A549 treated with AZD2906 at 1 μM for 4 hours (cell line): Measurements from ENCODE around the gene GJB3. TPM values are rescaled to one million over a fixed set of nuclear protein-coding genes. Genes with fewer than 3 reads are reported as not detected.

Experiments
- total RNA-seq: library from RNA; stranded (reverse); fragments of 200-300 nt; extraction: Qiagen RNA extraction; gene quantifications from 5 replicates; pipeline ENCODE4 v1.2.3, GENCODE V29; 2022

Gene GJB3
- 10.4 to 19.8 TPM (median 16.5 TPM) in 5 replicates for total RNA-seq

DNA sequence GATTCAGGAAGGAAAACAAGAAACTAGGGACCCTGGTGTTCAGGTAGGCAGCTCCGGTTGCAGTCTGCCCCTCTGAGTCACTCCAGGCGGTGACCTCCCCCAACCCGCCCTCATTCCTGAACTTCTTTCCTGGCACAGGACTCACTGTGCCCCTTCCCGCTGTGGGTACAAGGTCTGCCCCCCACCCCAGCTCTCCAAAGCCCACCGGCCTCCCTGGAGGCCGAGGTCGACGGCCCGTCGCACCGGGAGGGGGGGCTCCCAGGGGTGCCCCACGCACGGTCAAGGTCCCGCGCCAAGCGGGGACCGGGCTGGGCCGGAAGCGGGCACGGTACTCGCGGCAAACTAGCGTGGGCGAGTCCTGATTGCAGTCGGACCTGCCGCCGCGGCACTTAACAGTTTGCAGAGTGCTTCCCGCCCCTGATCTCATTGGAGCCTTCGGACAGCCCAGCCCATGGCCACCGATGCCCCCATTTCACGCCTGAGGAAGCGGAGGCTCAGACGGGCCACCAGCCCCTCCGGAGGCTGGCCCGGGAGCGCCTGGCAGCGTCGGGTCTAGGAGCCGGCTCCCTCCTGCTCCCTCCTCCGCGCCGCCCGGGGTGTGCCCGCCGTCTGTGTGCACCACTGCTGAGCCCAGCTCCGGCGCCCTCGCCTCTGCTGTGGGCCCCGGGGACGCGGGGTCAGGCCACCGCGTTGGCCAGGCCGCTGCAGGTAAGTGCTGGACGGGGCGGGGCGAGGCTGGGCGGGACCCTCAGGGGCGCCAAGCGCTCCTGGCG lies at the start of gene GJB3:
Gene GJB3, plus strand, starts transcription at position 144 of the 773 bp plus-strand sequence. CDS start 3,549 bp downstream, outside the sequence.

DNA sequence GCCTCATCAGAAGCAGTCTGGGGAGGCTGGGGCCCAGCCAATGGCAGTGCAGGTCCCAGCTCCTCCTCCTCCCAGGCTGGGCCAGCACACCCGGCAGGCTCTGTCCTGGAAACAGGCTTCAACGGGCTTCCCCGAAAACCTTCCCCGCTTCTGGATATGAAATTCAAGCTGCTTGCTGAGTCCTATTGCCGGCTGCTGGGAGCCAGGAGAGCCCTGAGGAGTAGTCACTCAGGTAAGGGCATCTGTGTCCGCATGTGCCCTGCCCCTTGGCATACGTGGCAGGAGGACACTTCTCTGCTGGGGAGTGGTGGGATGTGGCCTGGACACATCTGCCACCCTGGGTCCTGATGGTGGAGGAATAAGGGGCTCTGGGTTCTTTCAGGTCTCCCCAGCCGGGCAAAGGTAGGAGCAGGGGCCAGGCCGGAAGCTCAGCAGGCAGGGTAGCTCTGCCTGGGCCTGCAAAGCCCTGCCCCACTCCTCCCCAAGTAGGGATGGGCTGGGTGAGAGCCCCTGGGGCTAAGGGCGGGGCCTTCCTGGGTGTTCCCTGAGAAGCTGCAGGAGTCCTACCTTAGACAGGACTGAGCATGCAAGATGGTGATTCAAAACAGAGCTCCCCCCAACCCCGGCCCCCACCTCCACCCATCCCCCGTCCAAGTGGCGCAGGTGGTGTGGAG lies 25.9 kb upstream of the GJB3 start, which contains the start of gene GJB5:
Gene GJB5, plus strand, starts transcription at position 84 of the 674 bp plus-strand sequence. CDS start 2,284 bp downstream, outside the sequence.

DNA sequence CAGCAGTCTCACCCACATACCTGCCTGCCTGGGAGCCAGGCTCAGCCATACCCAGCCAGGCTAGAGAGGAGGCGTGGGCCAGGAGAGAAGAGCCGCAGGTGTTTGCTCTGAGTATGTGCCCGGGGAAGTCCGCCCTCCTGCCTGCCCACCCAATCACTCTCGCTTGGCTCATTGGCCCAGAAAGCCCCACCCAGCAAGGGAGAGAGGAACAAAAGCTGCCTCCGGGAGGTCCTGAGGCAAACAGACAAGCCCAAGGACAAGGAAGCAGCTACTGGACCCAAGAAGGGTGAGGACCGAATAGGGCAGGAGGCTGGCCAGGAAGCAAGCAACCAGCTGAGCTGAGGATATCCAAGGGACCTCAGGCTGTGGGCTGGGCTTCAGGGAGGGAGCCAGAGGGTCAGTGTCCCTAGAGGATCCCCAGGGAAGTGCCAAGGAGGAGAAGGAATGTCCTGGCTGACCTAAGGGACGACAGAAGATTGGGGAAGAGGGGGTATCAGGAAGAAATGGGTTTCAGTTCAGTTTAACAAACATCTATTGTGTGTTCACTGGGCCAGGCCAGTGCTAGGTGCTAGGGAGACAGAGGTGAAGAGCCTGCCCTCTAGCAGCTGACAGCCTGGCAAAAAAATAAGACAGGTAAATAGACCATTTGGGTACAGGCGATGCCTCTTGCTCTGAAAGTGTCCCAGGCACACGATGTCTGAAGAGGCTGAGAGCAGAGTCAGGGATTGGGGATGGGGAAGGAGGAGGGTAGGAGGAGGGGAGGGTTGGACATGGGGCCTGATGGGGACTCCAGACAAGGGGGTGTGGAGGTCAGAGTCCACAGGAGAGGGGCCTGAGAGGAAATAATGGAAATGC lies 21.3 kb upstream of the GJB3 start, which contains the start of gene GJB4:
Gene GJB4, plus strand, starts transcription at position 238 of the 855 bp plus-strand sequence. CDS start 1,515 bp downstream, outside the sequence.

DNA sequence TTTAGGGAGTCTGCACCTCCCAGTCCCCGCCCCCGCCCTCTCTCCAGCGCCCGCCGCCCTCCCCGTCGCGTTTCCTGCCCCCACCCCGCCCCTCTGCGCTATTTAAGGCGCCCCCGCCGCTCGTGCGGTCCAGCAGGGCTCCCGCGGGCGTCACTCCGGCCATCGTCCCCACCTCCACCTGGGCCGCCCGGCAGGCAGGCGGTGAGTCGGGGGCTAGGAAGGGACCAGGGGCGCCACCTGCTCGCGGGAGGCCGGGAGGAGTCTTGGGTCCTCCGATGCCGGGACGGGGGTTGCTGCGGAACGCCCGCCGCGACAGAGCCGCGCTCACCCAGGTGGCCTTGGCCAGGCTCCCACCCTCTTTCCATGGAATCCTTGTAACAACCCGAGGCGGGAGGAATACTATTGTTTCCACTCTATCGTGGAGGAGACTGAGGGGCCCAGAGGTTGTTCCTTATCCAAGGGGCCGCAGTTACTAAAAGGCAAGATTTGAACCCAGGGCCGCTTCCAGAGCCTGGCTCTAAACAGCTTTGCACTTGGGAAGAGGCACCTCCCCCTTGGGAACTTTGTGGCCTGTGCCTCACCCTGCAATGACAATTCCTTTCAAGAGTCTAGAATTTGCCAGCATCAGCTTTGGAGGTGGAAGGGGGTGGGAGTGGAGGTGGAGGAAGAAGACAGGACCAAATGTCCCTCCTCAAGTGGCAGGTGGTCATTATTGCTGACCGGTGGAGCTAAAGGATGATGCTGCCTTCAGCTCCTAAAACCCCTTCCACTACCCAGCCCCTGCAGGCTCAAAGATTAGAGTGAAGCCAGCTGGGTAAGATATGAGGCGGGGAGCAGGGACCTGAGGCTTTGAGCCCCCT lies 12.1 kb downstream of the GJB3 start, which contains the start of gene GJA4:
Gene GJA4, plus strand, starts transcription at position 132 of the 860 bp plus-strand sequence. CDS start 1,215 bp downstream, outside the sequence.

Other genes starting within 250 kb of the GJB3 start
- gene GJB5, start 26.2 kb upstream of the GJB3 start, total RNA-seq: 0.06 to 0.15 TPM (median 0.12 TPM) in 4 of 5 replicates, not detected in the other
- 0.06 to 0.17 TPM (median 0.10 TPM) in 5 replicates for gene GJB4, start 21.5 kb upstream of the GJB3 start, total RNA-seq
- gene GJA4, start 11.8 kb downstream of the GJB3 start, total RNA-seq: not detected in 5 replicates
- 49.4 to 63.7 TPM (median 59.8 TPM) in 5 replicates for gene SMIM12, start 78.5 kb downstream of the GJB3 start, total RNA-seq
- gene DLGAP3, start 148.4 kb downstream of the GJB3 start, total RNA-seq: 0.10 to 0.32 TPM (median 0.26 TPM) in 5 replicates
- gene TMEM35B, start 204.1 kb downstream of the GJB3 start, total RNA-seq: 14.6 to 18.7 TPM (median 17.7 TPM) in 5 replicates